Fibroblast of villous mesenchyme (primary cell): ENCODE measurements around the gene NBPF19. TPM values are rescaled to one million over a fixed set of nuclear protein-coding genes. Genes with fewer than 3 reads are reported as not detected.
"Not testable (repeated sequence)": the region's sequence is repeated elsewhere in the genome, so short reads cannot be mapped to it uniquely, and the experiment has no call there.

ENCODE experiments used
- DNase-seq: peaks from one replicate; pipeline ENCODE4 v3.0.0-alpha.2; 2010; ENCODE audit warnings: low read depth
- H3K4me3 ChIP-seq: 2 replicates; pipeline ENCODE4 v1.5.1; 2011; ENCODE audit warnings: low read depth, mild to moderate bottlenecking, low read length
- total RNA-seq: library from RNA; depleted of rRNA; stranded (reverse); fragments of >200 nt; gene quantifications from 2 replicates; pipeline ENCODE4 v1.2.3, GENCODE V29; 2012

Gene NBPF19, protein sequence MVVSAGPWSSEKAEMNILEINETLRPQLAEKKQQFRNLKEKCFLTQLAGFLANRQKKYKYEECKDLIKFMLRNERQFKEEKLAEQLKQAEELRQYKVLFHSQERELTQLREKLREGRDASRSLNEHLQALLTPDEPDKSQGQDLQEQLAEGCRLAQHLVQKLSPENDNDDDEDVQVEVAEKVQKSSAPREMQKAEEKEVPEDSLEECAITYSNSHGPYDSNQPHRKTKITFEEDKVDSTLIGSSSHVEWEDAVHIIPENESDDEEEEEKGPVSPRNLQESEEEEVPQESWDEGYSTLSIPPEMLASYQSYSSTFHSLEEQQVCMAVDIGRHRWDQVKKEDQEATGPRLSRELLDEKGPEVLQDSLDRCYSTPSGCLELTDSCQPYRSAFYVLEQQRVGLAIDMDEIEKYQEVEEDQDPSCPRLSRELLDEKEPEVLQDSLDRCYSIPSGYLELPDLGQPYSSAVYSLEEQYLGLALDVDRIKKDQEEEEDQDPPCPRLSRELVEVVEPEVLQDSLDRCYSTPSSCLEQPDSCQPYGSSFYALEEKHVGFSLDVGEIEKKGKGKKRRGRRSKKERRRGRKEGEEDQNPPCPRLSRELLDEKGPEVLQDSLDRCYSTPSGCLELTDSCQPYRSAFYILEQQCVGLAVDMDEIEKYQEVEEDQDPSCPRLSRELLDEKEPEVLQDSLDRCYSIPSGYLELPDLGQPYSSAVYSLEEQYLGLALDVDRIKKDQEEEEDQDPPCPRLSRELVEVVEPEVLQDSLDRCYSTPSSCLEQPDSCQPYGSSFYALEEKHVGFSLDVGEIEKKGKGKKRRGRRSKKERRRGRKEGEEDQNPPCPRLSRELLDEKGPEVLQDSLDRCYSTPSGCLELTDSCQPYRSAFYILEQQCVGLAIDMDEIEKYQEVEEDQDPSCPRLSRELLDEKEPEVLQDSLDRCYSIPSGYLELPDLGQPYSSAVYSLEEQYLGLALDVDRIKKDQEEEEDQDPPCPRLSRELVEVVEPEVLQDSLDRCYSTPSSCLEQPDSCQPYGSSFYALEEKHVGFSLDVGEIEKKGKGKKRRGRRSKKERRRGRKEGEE (N-terminal part only)
- total RNA-seq: 18.0 and 22.9 TPM in 2 replicates

DNA sequence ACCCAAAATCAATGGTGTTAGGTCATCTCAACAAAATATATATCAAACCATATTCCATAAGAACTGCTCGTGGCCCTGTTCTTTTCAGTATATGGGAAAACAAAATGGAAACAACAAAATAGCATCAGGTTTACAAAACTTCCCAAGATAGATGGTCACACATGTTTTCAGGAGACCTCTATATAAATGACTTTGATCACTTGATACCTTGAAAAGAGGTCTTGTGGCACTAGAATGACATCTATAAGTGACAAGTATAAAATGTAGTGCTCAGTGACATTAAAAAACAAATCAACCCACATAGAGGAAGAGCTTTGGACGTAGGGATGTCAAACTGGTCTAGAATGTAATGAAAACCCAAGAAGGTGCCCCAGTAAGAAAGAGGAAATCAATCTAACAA, at the start of gene NBPF19:
NBPF19 (plus strand) TSS at position 301 of the 400 bp plus-strand sequence. CDS start 888 bp downstream, outside the sequence.
- DNase-seq, H3K4me3 ChIP-seq: not testable (repeated sequence)

DNA sequence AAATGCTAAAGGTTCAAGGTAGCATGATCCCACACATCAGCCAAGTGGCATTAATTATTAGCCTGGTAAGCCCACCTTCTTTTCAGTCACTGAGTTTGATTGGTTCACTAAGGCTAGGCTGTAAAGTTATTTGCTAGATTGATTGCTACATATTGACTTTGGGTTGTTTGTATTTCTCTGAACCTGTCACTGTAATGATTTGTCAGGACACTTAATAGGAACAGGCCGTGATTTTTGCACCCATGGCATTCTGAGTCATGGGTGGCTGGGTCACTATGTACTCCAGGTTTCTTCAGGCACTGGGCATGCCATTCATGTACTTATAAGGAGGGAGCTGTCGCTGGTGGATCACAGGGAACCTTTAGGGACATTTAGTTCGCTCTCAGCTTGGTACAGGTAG, 46.5 kb upstream of the NBPF19 start:
- H3K4me3 ChIP-seq, DNase-seq: not testable (repeated sequence)

- H3K4me3 ChIP-seq: not testable (repeated sequence)
- DNase-seq: peak; percentile 51
These were observed 29.4 kb upstream of the NBPF19 start for GRCh38 chr1:149445451-149445850.

DNA sequence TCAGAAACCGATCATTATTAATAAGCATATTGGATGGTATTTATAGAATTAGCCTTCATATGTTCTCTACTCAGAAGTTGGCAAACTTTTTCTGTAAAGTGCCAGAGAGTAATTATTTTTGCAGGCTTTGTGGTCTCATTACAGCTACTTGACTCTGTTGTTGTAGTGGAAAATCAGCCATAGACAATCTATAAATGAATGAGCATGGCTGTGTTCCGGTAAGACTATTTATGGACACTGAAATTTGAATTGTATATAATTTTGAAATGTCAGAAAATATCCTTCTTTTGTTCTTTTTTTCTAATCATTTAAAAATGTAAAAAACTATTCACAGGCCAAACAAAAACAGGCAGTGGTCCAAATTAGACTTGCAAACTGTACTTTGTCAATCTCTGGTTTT, 22.6 kb upstream of the NBPF19 start:
- DNase-seq, H3K4me3 ChIP-seq: not testable (repeated sequence)

- H3K4me3 ChIP-seq, DNase-seq: not testable (repeated sequence)
These were observed 22.2 kb upstream of the NBPF19 start for GRCh38 chr1:149452652-149453051.

- H3K4me3 ChIP-seq: peak overlapping the region; percentile 39
- DNase-seq: peak; percentile 43
These were observed 83.5 kb downstream of the NBPF19 start for GRCh38 chr1:149558350-149558825.

GRCh38 chr1:149561806-149562205, 87.0 kb downstream of the NBPF19 start:
- H3K4me3 ChIP-seq, DNase-seq: not testable (repeated sequence)

- H3K4me3 ChIP-seq, DNase-seq: not testable (repeated sequence)
These were observed 90.6 kb downstream of the NBPF19 start for GRCh38 chr1:149565485-149565884.

- not testable (repeated sequence) for H3K4me3 ChIP-seq, DNase-seq
These were observed 97.9 kb downstream of the NBPF19 start for GRCh38 chr1:149572763-149573162.

DNA sequence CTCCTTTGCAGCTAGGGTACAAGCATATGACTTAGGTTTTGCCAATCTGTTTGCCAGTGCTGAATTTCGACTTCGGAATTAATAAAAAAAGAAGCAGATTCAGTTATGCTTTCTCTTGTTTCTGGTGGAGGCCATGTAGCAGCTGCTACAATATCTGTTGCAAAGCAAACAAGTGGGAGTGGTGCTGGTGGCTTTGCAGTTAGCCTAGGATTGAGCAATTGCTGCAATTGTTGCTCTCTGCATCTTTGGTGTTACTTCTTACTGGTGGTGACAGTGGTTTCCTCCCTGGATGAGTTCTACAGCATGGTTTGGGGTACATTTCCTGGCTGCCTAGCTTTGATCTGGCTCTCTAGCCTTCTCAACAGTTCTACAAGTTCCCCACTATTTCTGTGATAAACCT, 110.7 kb downstream of the NBPF19 start:
- DNase-seq: peak; percentile 1
- H3K4me3 ChIP-seq: not testable (repeated sequence)

Other genes with a start within 250 kb of the NBPF19 start
- gene PPIAL4C, start 108.8 kb downstream of the NBPF19 start, total RNA-seq: not detected in 2 replicates